Muscle layer of duodenum (tissue), 2 donors: ENCODE data around the gene RAB8A.

Experiments used
- H3K27ac ChIP-seq: one replicate; pipeline ENCODE4 v1.7.0; 2013; ENCODE audit warnings: mild to moderate bottlenecking, low read length
- H3K27me3 ChIP-seq: one replicate; pipeline ENCODE4 v1.7.0; 2013; ENCODE audit warnings: low read depth, mild to moderate bottlenecking, control low read depth, low read length
- H3K36me3 ChIP-seq, 2 donors: one replicate each; pipeline ENCODE4 v1.7.0; 2013; ENCODE audit warnings: low read length in 2 of 2, control low read depth in 1 of 2, mild to moderate bottlenecking in 1 of 2; ENCODE audit not compliant: insufficient read depth in 2 of 2, control insufficient read depth in 1 of 2
- H3K4me1 ChIP-seq, 2 donors: one replicate each; pipeline ENCODE4 v1.7.0; 2013; ENCODE audit warnings: low read length in 2 of 2, mild to moderate bottlenecking in 2 of 2, control low read depth in 1 of 2, moderate library complexity in 1 of 2; ENCODE audit not compliant: insufficient read depth in 2 of 2, control insufficient read depth in 1 of 2
- H3K4me3 ChIP-seq, 2 donors: one replicate each; pipeline ENCODE4 v1.7.0; 2013; ENCODE audit warnings: low read length in 2 of 2, low read depth in 1 of 2, mild to moderate bottlenecking in 1 of 2
- H3K9me3 ChIP-seq, 2 donors: one replicate each; pipeline ENCODE4 v1.7.0; 2013; ENCODE audit warnings: low read length in 2 of 2, control low read depth in 1 of 2, mild to moderate bottlenecking in 1 of 2; ENCODE audit not compliant: control insufficient read depth in 1 of 2
- donor health status: healthy.

Gene RAB8A

GRCh38 chr19:16111160-16111908, at the start of gene RAB8A:
TSS of gene RAB8A (plus strand) at chr19:16111889. CDS start at chr19:16111902, 13 bp downstream.
- Histone ChIP-seq H3K27me3 (no peaks in the 10 kb centered on the region), H3K27ac (peak within 1 kb of the TSS; percentile 90), H3K4me3 (peak within 1 kb of the TSS; percentile 92 to 95), H3K4me1 (peaks cover 16 to 27% of the 10 kb centered on the region in 2 donors), H3K9me3 (no peaks in the 10 kb centered on the region), H3K36me3 (no peaks in the 10 kb centered on the region)

GRCh38 chr19:16061943-16062342, 49.7 kb upstream of the RAB8A start:
- no peak overlapping the region for H3K27ac ChIP-seq
- H3K4me3 ChIP-seq, result no peak overlapping the region
- no peaks in the 10 kb centered on the region for H3K36me3 ChIP-seq
- H3K27me3 ChIP-seq, result no peaks in the 10 kb centered on the region
- peaks cover 0 to 3% of the 10 kb centered on the region in 2 donors for H3K4me1 ChIP-seq
- peaks cover 0 to 7% of the 10 kb centered on the region in 2 donors for H3K9me3 ChIP-seq

- Histone ChIP-seq H3K4me1 (peaks cover 0 to 5% of the 10 kb centered on the region in 2 donors), H3K9me3 (peaks cover 0 to 7% of the 10 kb centered on the region in 2 donors), H3K27ac (no peak overlapping the region), H3K4me3 (no peak overlapping the region), H3K36me3 (no peaks in the 10 kb centered on the region), H3K27me3 (no peaks in the 10 kb centered on the region)
These were observed 48.9 kb upstream of the RAB8A start for GRCh38 chr19:16062789-16063188.

GRCh38 chr19:16064209-16064889, 47.3 kb upstream of the RAB8A start:
- Histone ChIP-seq H3K27me3 (no peaks in the 10 kb centered on the region), H3K27ac (no peak overlapping the region), H3K4me3 (no peak overlapping the region), H3K9me3 (peaks cover 0 to 7% of the 10 kb centered on the region in 2 donors), H3K4me1 (peaks cover 0 to 5% of the 10 kb centered on the region in 2 donors), H3K36me3 (no peaks in the 10 kb centered on the region)

GRCh38 chr19:16066611-16067104, 45.0 kb upstream of the RAB8A start:
- no peaks in the 10 kb centered on the region for H3K36me3 ChIP-seq
- no peaks in the 10 kb centered on the region for H3K27me3 ChIP-seq
- peak overlapping the region in 1 of 2 donors; percentile 64 for H3K4me3 ChIP-seq
- no peaks in the 10 kb centered on the region for H3K9me3 ChIP-seq
- H3K27ac ChIP-seq, result peak overlapping the region; percentile 72
- peaks cover 9 to 10% of the 10 kb centered on the region in 2 donors for H3K4me1 ChIP-seq

GRCh38 chr19:16067205-16067938, 44.3 kb upstream of the RAB8A start:
- Histone ChIP-seq H3K36me3 (no peaks in the 10 kb centered on the region), H3K4me3 (peak overlapping the region; percentile 63 to 64), H3K4me1 (peaks cover 9 to 13% of the 10 kb centered on the region in 2 donors), H3K27me3 (no peaks in the 10 kb centered on the region), H3K9me3 (no peaks in the 10 kb centered on the region), H3K27ac (peak overlapping the region; percentile 72)

- Histone ChIP-seq H3K27me3 (no peaks in the 10 kb centered on the region), H3K4me1 (peaks cover 9 to 19% of the 10 kb centered on the region in 2 donors), H3K27ac (peak overlapping the region; percentile 47), H3K4me3 (peak overlapping the region; percentile 63 to 64), H3K36me3 (no peaks in the 10 kb centered on the region), H3K9me3 (no peaks in the 10 kb centered on the region)
These were observed 42.9 kb upstream of the RAB8A start for GRCh38 chr19:16068696-16069259.

- Histone ChIP-seq H3K27ac (peak overlapping the region; percentile 83), H3K36me3 (no peaks in the 10 kb centered on the region), H3K9me3 (no peaks in the 10 kb centered on the region), H3K27me3 (no peaks in the 10 kb centered on the region), H3K4me3 (peak overlapping the region; percentile 63 to 64), H3K4me1 (peaks cover 9 to 27% of the 10 kb centered on the region in 2 donors)
These were observed 41.8 kb upstream of the RAB8A start for GRCh38 chr19:16069813-16070365.

- H3K9me3 ChIP-seq, result no peaks in the 10 kb centered on the region
- H3K36me3 ChIP-seq, result no peaks in the 10 kb centered on the region
- H3K27ac ChIP-seq, result peak overlapping the region; percentile 83
- no peaks in the 10 kb centered on the region for H3K27me3 ChIP-seq
- peak overlapping the region; percentile 63 to 64 for H3K4me3 ChIP-seq
- peaks cover 9 to 27% of the 10 kb centered on the region in 2 donors for H3K4me1 ChIP-seq
These were observed 41.2 kb upstream of the RAB8A start for GRCh38 chr19:16070366-16070990.

- Histone ChIP-seq H3K9me3 (no peaks in the 10 kb centered on the region), H3K27ac (peak overlapping the region; percentile 83), H3K27me3 (no peaks in the 10 kb centered on the region), H3K4me1 (peaks cover 9 to 27% of the 10 kb centered on the region in 2 donors), H3K36me3 (no peaks in the 10 kb centered on the region), H3K4me3 (peak overlapping the region in 1 of 2 donors; percentile 64)
These were observed 40.5 kb upstream of the RAB8A start for GRCh38 chr19:16071072-16071691.
